Renal cortical epithelial cell (primary cell): ENCODE data around the gene MAP1LC3B2. TPM values are rescaled to one million over a fixed set of nuclear protein-coding genes. Genes with fewer than 3 reads are reported as not detected.

ENCODE experiments used
- DNase-seq: peaks from one replicate; pipeline ENCODE4 v3.0.0-alpha.2; 2011; ENCODE audit warnings: low read depth
- total RNA-seq: library from RNA; depleted of rRNA; stranded (reverse); fragments of >200 nt; gene quantifications from 2 replicates; pipeline ENCODE4 v1.2.3, GENCODE V29; 2014

Gene MAP1LC3B2
- 0.35 and 1.6 TPM in 2 replicates for total RNA-seq

DNA sequence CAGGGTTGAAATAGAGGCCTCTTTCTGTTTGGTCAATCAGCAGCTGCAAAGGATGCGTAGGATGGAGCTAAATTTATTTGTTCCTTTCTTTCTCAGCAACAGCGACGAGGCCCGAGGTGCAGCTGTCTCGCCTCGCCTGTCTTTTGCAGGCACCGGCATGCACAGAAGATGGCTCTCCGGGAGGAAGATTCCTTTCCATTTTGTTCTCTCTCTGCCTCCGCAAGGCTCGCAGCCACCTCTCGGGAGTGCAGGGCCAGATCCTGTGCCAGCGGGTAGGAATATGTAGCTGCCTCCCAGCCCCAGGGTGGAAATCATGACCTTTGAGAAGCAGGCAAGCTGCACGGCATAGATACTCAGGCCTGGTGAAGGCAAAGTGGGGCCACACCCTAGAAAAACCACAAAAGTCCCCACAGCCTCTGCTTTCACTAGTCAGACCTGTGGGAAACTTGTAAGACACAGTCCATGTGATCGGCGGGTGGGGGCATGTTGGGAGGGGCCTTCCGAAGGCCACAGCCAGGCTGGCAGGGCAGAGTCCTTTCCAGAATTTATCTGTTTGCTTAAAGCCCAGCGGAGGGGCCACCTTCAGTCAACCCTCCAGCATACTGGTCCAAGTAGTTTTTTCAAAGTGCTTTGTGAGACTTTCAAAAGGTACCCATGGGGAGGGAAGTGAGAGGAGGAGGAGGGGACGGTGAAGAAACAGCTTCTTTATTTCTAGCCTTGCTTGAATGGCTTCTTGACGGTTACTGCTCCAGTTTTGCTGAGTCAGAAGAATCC, at the start of gene MAP1LC3B2:
Gene MAP1LC3B2 (plus strand): TSS at position 220 of the 774 bp plus-strand sequence. CDS start 16,562 bp downstream, outside the sequence.
- peak; percentile 95 for DNase-seq

DNA sequence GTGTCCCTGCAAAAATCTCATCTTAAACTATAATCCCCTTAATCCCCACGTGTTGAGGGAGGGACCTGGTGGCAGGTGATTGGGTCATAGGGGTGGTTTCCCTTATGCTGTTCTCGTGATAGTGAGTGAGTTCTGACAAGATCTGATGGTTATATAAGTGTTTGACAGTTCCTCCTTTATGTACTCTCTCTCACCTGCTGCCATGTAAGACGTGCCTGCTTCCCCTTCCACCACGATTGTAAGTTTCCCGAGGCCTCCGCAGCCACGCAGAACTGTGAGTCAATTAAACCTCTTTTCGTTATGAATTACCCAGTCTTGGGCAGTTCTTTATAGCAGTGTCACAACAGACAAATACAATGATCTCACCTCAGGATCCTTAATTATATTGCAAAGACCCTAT, 45.2 kb upstream of the MAP1LC3B2 start:
- no peak for DNase-seq

DNA sequence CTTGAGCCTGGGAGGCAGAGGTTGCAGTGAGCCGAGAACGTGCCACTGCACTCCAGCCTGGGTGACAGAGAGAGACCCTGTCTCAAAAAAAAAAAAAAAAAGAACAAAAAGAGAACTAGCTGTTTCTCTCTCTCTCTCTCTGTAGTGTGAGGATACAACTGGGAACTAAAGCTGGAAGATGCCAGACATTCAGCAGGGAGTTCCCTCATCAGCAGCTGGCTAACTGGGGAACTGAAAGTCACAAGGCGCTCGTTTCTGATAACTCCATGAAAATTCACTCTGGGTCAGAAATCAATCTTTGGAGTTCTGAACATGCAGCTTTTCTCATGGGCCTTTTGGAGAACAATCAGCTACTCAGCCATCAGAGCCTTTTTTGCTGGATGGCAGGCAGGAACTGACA, 43.5 kb upstream of the MAP1LC3B2 start:
- no peak for DNase-seq

DNA sequence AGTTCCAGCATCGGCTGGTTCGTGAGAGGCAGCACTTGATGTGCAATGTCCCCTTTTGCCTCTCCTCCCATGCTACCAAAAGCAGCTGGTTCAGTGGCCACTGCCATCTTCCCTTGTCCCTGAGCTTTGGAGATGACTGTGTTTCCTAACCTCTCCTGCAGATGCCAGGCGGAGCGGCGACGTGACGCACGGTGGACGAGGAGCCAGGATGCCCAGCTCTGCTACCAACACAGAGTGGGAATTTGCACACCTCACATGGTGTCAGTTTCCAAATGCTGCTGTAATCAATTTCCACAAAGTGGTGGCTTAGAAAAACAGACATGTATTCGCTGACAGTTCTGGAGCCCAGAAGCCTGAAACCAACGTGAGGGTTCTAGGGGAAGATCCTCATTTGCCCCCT, 42.5 kb upstream of the MAP1LC3B2 start:
- DNase-seq: no peak

DNA sequence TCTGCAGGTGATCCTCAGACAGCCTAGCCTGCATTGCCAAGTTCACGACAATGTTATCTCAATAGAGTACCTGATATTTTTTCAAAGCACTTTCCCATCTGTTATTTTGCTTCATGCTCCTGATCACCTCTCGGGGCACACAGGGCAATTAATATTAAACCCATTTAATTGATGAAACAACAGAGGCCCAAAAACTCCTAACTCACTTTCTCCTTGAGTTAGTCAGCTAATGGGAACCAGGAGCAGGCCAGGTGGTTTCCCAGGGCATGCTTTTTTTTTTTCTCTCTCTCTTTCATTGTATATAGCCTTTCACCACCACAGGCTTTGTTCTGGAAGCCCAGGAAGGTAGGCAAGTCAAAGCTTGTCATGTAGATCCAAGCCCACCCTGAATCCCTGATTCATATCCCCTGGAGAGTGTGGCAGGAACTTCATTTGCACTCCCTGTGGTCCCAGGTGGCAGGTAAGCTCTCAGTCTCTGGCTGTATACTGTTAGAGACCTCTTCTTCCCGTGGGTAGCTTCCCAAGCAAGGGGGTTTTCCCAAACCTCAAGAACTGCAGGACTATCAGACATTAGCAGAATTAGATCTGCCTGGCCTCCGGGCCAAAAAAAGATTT, 41.6 kb upstream of the MAP1LC3B2 start:
- no peak for DNase-seq

DNA sequence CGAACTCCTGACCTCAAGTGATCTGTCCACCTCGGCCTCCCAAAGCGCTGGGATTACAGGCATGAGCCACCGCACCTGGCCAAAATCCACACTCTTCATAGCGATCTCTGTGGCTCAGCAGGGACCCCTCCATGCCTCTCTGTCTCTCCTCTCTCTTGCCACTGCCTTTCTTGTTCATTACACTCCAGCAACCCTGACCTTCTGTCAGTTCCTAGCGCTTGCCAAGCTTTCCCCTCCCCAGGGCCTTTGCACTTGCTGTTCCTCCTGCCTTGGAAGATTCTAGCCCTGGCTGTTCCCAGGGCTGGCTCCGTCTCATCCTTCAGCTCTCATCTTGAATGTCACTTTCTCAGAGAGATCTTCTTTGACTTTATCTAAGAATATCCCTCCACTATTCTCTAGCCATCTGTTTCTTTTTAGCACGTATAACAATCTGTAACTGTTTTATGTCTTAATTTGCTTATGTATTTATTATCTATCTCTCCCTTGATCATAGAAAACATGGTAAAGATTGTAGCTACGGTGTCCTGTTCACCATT, 38.9 kb upstream of the MAP1LC3B2 start:
- DNase-seq: no peak

DNA sequence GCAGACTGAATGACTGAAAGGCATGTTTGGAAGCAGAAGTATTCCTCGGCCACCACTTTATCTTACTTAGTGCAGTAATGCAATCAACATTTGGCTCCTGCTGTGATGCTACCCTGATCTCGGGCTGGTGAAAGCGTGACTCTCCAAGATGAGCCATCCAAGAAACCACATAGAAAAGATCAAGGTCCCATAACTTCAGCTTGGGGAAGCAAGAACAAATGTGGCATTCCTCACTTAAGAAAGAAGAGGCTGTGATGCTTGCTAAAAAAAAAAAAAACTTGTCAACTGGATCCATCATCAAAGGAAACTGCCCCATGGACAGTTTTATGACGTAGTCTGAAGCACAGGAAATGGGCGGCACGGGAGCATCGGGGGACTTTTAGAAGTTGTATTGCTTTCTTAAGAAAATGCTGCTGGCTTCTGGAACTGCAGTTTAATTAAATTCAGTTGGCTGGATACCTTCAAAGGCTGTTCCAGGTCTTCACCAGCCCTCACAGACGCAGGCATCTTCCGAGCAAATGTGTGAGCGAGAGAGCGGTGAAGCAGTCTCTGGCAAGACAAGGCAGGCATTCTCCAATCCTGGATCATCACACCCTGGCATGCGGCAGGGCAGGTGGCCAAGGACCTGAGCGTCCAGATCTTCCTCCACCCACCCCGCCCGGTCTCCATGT, 38.2 kb upstream of the MAP1LC3B2 start:
- DNase-seq: peak; percentile 80

DNA sequence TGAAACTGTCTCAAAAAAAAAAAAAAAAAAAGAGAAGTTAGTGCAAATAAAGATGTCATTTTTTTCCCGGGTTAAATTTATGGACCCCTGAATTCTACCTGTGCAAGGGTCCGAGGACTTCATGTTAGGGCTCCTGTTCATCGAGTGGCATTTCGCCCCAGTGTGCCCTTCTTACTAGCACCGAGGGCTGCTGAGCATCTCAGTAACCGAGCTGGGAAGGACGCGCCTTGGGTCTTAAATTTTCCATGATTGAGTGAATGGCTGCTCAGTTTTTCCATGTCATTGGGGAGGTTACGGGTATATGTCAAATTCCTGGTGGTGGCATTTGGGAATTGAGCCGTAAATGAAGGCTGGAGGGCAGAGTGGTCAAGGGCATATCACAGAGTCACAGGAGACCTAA, 34.9 kb upstream of the MAP1LC3B2 start:
- no peak for DNase-seq

DNA sequence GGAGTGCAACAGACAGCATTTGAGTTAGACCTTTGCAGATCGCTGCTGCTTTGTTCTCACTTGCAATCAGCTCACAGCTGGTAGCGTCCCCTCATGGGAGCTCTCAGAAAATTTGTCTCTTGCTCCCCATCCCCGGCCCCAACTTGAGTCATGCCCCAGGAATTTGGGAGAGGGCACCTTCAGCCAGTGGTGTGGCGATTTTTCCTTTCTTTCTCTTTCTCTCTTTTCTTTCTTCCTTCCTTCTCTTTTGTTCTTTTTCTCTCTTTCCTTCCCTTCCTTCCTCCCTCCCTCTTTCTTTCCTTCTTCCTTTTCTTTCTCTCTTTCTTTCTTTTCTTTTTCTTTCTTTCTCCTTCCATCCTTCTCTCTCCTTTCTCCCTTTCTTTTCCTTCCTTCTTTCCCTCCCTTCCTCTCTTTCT, 34.2 kb upstream of the MAP1LC3B2 start:
- no peak for DNase-seq

DNA sequence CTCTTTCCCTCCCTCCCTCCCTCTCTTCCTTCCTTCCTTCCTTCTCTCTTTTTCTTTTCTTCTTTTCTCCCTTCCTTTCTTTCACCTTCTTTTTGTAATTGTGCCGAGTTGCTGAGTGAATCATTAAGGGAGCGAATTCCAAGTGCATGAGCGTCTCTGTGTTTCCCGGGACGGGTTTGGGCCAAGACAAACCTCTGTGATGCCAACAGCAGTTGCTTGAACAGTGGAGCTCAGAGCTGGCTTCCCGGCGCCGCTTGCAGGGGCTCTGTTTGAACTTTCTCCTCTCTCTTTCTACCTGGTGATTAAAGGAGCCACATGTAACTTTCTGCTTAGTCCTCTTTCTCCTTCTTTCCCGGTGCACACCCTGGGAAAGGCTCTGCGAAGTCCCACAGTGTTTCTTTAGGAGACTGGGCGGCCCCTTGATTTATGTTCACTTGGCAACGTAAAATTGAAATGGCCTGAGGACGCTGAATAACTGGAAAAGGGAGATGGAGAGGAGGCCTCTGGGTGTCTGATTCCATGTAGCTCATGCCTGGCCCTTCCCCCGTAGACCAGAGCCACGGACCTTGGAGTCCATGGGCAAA, 33.7 kb upstream of the MAP1LC3B2 start:
- DNase-seq: peak; percentile 92

DNA sequence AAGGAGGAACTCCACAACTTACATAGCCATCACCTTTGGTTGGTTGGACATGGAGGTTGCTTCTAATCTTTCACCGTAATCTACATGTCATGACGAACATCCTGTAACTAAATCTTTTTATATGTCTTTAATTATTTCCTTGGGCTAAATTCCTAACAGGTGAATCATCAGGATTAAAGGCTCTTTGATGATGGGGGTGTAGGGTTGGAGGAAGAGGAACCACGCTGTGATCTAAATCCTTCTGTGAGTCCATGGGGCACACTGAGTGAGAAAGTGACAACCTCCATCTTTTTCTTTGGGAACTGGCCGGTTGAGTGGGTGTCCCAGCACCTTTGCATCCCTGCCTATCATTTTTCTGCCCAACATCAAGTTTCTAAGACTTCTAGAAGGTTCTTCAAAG, 31.1 kb upstream of the MAP1LC3B2 start:
- DNase-seq: peak; percentile 90

DNA sequence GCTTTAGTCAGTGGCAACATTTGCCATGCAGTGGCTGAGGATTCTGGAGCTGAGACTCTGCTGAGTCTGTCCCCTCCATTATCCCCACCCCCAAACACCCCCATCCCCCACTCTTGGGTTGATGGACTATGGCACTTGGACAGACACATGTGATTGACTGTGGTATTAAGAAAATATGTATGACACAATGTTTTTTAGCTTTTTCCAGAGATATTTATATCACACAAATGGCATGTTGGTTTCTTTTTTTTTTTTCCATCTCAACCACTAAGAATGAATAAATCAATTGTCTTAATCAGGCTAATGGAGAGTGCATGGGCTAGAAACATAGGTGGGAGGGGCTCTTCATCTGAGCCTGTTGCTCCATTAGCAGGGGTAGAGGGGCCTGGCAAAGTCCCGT, 30.7 kb upstream of the MAP1LC3B2 start:
- DNase-seq: no peak

DNA sequence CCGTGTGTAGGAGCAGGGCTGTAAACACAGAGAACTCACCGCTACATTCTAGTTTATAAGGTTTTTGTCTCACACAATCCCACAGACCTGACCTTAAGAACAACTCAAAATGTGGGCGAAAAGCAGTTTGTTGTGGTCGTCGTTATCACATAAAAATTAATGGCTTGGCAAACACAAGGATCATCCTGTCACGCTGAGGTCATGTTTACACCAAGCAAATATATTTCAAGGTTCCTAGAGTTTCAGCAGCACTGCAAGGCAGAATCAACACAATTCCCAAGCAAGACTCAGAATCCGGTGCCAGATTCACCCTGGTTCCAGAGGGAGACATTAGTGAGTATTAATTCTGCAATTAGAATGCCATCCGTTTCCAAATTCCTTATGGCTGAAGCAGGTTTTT, 30.1 kb upstream of the MAP1LC3B2 start:
- peak; percentile 80 for DNase-seq

DNA sequence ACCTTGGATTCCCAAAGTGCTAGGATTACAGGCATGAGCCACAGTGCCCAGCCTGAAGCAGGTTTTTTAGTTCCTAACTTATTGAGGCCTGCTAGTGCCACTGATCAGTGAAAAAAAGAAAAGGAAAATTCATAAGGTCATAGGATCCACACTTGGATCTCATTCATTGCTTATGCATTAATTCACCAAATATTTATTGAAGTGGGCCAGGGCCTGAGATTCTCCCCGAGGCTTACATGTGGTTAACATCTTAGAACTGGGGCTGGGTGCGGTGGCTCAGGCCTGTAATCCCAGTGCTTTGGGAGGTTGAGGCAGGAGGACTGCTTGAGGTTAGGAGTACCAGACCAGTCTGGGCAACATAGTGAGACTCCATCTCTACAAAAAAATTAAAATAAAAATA, 29.5 kb upstream of the MAP1LC3B2 start:
- DNase-seq: no peak

DNA sequence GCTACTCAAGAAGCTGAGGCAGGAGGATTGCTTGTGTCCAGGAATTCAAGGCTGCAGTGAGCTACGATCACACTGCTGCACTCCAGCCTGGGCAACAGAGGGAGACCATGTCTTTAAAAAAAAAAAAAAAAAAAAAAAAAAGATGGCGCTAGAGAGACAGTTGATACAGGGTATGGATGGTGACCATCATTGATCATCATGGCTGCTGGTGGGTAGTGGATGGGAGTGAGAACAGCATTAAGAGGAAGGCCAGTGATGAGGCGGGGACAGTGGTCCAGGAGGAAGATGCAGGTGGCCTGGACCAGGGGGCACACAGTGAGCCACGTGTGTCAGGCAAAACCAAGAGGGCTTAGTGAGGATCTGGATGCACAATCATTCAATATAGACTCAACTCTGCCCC, 26.8 kb upstream of the MAP1LC3B2 start:
- DNase-seq: no peak

DNA sequence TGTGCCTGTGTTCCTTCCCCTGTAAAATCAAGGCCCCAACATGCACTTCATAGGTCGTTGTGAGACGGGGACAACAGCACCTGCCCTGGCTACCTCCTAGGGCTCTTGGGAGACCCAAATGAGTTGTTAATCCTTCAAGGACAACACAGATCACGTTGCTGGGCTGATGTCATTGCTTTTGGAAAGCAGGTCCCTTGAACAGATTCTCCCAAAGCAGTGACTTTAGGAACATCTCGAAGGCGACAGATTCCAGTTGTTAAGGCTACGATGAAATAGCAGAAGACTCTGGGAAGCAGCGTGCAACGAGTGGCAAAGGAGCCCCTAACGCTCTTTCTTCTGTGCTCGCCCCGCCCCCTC, 26.2 kb upstream of the MAP1LC3B2 start:
- DNase-seq: no peak

DNA sequence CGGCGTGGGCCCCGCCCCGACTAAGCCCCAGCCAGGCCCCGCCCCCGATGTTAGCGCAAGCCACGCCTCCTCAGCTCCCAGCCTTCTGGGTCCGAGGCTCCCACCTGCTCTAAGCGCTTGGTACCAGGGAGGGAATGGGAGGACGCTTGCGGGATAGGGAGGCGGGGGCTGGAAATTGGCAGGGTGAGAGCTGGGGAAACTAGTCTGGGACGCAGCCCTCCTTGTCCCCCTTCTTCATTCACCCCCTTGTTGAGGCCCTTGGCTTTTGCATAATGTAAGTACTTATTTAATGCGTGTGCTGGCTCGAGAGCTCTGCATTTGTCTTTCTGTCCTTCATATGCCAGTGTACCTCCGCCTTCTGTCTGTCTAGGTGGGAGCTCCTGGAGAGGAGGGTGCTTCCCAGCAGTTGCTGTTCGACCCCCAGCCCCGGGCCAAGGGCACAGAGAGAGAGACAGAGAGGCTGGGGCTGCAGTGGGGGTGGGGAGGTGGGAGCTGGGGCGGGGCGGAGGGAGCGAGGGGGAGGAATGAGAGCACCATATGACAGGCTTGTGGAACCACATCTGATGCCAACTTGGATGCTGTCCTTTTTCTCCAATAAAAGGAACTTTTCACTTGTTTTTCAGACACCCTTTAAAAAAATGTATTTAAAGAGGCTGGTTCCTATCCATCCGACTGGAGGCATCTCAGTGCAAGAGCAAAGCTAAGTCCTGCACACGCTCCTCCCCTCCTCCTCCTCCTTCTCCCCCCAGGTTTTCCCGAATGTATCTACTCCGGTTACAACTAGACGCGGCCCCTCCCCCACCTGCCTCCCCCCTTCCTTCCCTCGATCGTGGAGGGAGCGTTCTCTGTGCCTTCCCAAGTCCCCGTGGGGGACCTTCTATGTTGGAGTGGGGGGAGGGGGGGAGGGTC, 25.6 kb upstream of the MAP1LC3B2 start:
- DNase-seq: peak; percentile 77

DNA sequence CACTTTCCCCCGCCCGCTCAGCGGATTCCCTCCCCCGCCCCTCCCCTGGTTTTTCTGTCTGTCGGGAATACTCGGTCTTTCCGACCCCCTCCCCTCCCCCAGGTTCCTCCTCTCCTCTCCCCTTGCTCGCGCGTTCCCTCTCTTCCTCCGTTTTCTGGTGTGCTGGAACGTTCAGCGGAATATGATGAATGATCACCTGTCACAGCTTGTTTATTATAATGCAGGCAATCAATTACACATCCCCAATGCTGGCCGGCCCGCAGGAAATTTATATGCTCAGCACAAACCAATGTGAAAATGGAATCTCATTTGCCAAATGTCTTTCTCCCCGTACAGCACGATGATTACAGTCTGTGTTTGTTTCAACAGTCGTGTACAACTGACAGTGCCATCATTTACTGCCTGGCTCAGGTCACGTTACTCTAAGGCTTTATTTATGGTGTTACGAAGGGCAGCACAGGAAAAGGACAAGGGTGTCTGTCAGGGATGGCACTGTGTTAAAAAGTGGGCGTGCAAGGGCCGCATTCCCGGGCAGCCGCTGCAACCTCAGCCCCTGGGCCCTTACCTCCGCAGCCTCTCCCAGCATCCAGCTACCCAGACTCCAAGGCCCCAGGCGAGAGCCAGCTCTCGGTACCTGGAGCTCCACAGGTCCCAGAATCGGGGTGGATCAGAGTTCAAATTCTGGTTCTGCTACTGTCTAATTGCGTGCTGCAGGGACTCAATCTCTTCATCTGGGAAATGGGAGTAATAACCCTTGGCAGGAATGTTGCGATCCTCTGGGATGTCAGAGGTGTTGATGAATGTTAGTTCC, 24.7 kb upstream of the MAP1LC3B2 start:
- no peak for DNase-seq

DNA sequence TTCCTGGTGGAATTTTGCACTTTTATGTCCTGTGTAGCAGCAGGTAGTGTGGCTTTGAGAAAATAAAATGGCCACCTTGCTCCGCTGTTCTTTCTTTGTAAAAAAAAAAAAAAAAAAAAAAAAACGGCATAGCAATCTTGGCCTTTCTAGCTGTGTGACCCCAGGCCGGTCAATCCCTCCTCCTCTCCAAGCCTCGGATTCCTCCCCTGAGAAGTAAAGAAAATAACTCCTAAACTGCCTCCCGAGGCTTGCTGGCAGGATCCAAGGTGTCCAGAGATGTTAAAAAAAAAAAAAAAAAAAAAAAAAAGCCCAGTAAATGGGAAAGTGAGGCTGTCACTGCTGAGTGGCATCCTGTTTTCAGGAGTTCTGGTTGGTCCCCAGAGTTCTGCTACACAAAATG, 23.9 kb upstream of the MAP1LC3B2 start:
- no peak for DNase-seq

DNA sequence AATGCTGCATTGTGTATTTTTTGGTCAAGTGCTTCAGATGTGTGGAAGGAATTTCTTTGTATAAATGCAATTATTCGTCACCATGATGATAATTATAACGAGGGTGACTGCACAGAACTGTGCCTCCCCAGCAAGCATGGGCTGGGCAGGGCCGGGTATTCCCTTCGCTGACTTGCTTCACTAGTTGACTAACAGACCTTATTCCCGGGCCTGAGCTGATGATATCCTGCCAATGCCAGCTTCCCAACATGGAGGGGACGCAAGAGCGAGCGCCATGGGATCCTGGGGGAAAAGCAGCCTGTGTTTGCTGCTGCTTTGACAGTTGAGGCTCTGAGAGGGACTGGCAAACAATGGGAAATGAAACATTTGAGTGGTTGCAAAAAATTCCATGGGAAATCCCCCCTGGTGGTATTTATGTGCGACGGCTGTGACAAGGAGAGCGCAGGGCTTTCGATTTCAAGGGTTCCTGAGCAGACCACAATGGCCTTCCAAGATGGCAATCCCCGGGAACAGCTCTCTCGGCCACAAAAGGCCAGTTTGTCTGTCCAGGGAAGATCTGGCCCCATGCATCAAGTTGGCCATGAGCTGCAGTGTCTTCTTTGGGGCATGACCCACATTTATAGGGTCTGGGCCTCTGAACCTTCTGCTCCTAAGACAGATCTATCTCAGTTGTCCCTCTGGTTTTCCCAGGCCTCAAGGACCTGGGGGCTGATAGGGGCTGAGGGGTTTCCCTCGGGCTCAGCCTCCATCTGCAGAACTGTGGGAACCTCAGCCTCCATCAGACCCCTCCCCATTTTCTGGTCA, 21.9 kb upstream of the MAP1LC3B2 start:
- peak; percentile 76 for DNase-seq
